RWPE1 (cell line): ENCODE data around the gene RASSF9.

ENCODE experiments used
- CTCF ChIA-PET: fragments of 350-600 bp; sonication (Branson Sonifier 250); formaldehyde crosslinking; extraction: SDS; loops from one replicate; lab custom pipeline; 2021; lab: Yijun Ruan, JAX
- POLR2A ChIA-PET: fragments of 400-600 bp; formaldehyde crosslinking; extraction: SDS; loops from one replicate; lab custom pipeline; 2020; ENCODE audit warnings: antibody characterized with exemption; ENCODE audit not compliant: low non-redundant PET; lab: Yijun Ruan, JAX
- DNase-seq: peaks from one replicate; pipeline ENCODE4 v3.0.0; 2012; ENCODE audit warnings: low spot score
- H3K27ac ChIP-seq: fragments of 450-650 bp; 2 replicates; pipeline ENCODE4 v1.5.1; 2017
- CTCF ChIP-seq: fragments of 450-650 bp; conservative IDR thresholded peaks from 2 replicates; pipeline ENCODE4 v1.5.1; 2017; ENCODE audit warnings: low read depth, mild to moderate bottlenecking

RASSF9 gene

GRCh38 chr12:85835426-85836196, 598 bp downstream of the RASSF9 start:
- H3K27ac ChIP-seq, result peak overlapping the region; percentile 82
- CTCF ChIA-PET, result interaction anchor here (1.3 kb wide), 1 partner anchor 367 kb away, joined by 7 read pairs; no protein-coding TSS in a partner anchor
- POLR2A ChIA-PET, result no interaction called here
- no peak for DNase-seq
- no peak for TF ChIP-seq CTCF

GRCh38 chr12:85834378-85834777, 1.8 kb downstream of the RASSF9 start:
- TF ChIP-seq CTCF, result no peak
- ChIA-PET CTCF (no interaction called here), POLR2A (no interaction called here)
- no peak for DNase-seq
- no peak overlapping the region for H3K27ac ChIP-seq

GRCh38 chr12:85833579-85833978, 2.6 kb downstream of the RASSF9 start:
- H3K27ac ChIP-seq, result no peak overlapping the region
- DNase-seq, result no peak
- CTCF ChIA-PET, result no interaction called here
- POLR2A ChIA-PET, result no interaction called here
- TF ChIP-seq CTCF, result no peak

GRCh38 chr12:85831327-85831990, 4.8 kb downstream of the RASSF9 start:
- no peak for DNase-seq
- CTCF ChIA-PET, result no interaction called here
- no peak overlapping the region for H3K27ac ChIP-seq
- POLR2A ChIA-PET, result no interaction called here
- no peak for TF ChIP-seq CTCF

- TF ChIP-seq CTCF, result no peak
- ChIA-PET POLR2A (no interaction called here), CTCF (interaction anchor here (0.6 kb wide), 2 partner anchors 12 to 42 kb away, joined by 3 read pairs; no protein-coding TSS in a partner anchor)
- H3K27ac ChIP-seq, result no peak overlapping the region
- peak; percentile 57 for DNase-seq
Measured at GRCh38 chr12:85829391-85829790, 6.8 kb downstream of the RASSF9 start.

GRCh38 chr12:85828576-85828975, 7.6 kb downstream of the RASSF9 start:
- ChIA-PET CTCF (interaction anchor here (0.6 kb wide), 1 partner anchor 13 kb away, joined by 3 read pairs; no protein-coding TSS in a partner anchor), POLR2A (no interaction called here)
- no peak for DNase-seq
- TF ChIP-seq CTCF, result no peak
- H3K27ac ChIP-seq, result no peak overlapping the region
